HL-60 (cell line): ENCODE results near the gene ADCY3.
"Not testable (repeated sequence)": the region's sequence is repeated elsewhere in the genome, so short reads cannot be mapped to it uniquely, and the experiment has no call there.

Experiments used
- DNase-seq, 2 experiments: peaks; one replicate each; pipeline ENCODE4 v3.0.0-alpha.2; 2010 to 2020; ENCODE audit warnings: low read depth in 1 of 2, low spot score in 1 of 2
- H3K27ac ChIP-seq: fragments of 250-450 bp; sonication (Bioruptor Pico); replicated peaks from 2 replicates; pipeline ENCODE4 v1.5.1; 2020; ENCODE audit warnings: mild to moderate bottlenecking, moderate library complexity
- H3K27me3 ChIP-seq: fragments of 250-450 bp; sonication (Bioruptor Pico); 2 replicates; pipeline ENCODE4 v1.5.1; 2021; ENCODE audit warnings: mild to moderate bottlenecking, moderate library complexity; ENCODE audit not compliant: insufficient read depth, poor library complexity, severe bottlenecking
- H3K4me3 ChIP-seq: replicated peaks from 2 replicates; pipeline ENCODE4 v1.5.1; 2011; ENCODE audit warnings: mild to moderate bottlenecking, control low read depth, low read length; ENCODE audit not compliant: insufficient read depth
- GABPA ChIP-seq: IDR thresholded peaks from 2 replicates; pipeline ENCODE4 v1.6.1; 2012; ENCODE audit warnings: low read depth
- POLR2AphosphoS5 ChIP-seq: IDR thresholded peaks from 2 replicates; pipeline ENCODE4 v1.6.1; 2012; ENCODE audit warnings: low read depth
- SPI1 ChIP-seq: IDR thresholded peaks from 2 replicates; pipeline ENCODE4 v1.6.1; 2012; ENCODE audit warnings: low read depth, mild to moderate bottlenecking, borderline replicate concordance
- TF ChIP-seq, protein P1 (sequence below): IDR thresholded peaks from one replicate; pipeline ENCODE4 v1.5.1; 2011; ENCODE audit warnings: low read length, control low read depth, inconsistent platforms; ENCODE audit not compliant: insufficient read depth
- TF ChIP-seq, protein P2 (sequence below): IDR thresholded peaks from 2 replicates; pipeline ENCODE4 v1.6.1; 2012; ENCODE audit warnings: low read depth; ENCODE audit not compliant: insufficient replicate concordance

ADCY3 gene

DNA sequence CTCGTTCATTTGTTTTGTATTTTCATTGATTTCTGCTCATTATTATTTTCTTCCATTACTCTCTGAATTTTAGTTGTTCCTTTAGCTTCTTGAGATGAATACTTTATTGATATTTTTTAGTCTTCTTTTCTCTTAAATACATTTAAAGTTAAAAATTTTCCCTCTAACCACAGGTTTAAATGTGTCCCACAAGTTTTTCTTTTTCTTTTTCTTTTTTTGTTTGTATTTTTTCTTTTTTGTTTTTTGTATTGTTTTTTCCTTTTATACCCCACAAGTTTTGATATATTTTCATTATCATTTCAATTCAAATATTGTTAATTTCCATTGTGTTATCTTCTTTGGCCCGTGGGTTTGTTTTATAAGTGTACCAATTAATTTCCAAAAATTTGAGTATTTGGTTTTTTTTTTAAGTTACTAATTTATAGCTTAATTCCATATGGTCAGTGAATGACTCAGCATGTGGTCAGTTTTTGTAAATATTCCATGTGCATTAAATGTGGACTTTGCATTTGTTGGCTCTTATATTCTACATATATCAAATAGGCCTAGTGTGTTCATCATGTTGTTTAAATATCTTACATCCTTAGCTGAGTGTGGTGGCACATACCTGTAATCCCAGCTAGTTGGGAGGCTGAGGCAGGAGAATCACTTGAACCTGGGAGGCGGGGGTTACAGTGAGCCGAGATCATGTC, 110.6 kb downstream of the ADCY3 start:
- Histone ChIP-seq H3K27ac (no peak overlapping the region), H3K4me3 (no peak overlapping the region), H3K27me3 (no peaks in the 10 kb centered on the region)
- no peak for DNase-seq
- TF ChIP-seq POLR2AphosphoS5 (no peak), GABPA (no peak), SPI1 (no peak)
- TF ChIP-seq, protein P1, sequence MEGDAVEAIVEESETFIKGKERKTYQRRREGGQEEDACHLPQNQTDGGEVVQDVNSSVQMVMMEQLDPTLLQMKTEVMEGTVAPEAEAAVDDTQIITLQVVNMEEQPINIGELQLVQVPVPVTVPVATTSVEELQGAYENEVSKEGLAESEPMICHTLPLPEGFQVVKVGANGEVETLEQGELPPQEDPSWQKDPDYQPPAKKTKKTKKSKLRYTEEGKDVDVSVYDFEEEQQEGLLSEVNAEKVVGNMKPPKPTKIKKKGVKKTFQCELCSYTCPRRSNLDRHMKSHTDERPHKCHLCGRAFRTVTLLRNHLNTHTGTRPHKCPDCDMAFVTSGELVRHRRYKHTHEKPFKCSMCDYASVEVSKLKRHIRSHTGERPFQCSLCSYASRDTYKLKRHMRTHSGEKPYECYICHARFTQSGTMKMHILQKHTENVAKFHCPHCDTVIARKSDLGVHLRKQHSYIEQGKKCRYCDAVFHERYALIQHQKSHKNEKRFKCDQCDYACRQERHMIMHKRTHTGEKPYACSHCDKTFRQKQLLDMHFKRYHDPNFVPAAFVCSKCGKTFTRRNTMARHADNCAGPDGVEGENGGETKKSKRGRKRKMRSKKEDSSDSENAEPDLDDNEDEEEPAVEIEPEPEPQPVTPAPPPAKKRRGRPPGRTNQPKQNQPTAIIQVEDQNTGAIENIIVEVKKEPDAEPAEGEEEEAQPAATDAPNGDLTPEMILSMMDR = no peak
- TF ChIP-seq, protein P2, sequence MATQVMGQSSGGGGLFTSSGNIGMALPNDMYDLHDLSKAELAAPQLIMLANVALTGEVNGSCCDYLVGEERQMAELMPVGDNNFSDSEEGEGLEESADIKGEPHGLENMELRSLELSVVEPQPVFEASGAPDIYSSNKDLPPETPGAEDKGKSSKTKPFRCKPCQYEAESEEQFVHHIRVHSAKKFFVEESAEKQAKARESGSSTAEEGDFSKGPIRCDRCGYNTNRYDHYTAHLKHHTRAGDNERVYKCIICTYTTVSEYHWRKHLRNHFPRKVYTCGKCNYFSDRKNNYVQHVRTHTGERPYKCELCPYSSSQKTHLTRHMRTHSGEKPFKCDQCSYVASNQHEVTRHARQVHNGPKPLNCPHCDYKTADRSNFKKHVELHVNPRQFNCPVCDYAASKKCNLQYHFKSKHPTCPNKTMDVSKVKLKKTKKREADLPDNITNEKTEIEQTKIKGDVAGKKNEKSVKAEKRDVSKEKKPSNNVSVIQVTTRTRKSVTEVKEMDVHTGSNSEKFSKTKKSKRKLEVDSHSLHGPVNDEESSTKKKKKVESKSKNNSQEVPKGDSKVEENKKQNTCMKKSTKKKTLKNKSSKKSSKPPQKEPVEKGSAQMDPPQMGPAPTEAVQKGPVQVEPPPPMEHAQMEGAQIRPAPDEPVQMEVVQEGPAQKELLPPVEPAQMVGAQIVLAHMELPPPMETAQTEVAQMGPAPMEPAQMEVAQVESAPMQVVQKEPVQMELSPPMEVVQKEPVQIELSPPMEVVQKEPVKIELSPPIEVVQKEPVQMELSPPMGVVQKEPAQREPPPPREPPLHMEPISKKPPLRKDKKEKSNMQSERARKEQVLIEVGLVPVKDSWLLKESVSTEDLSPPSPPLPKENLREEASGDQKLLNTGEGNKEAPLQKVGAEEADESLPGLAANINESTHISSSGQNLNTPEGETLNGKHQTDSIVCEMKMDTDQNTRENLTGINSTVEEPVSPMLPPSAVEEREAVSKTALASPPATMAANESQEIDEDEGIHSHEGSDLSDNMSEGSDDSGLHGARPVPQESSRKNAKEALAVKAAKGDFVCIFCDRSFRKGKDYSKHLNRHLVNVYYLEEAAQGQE = no peak

DNA sequence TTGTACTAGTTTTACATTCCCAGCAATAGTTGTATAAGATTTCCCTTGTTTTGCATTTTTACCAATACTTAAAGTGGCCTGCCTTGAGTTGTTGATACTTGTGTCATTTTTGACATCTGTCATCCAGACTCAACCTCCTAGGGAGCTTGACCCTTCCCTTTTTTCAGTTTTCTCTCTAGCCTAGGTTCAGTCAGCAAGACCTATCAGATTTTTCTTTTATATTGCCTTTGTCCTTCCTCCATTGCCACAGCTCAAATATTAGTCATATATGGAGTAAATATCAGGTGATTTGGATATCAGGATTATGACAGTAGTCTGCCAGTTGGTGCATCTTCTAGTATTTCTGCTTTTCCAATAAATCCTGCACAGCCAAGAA, 113.4 kb downstream of the ADCY3 start:
- Histone ChIP-seq H3K4me3 (no peak overlapping the region), H3K27ac (no peak overlapping the region), H3K27me3 (no peaks in the 10 kb centered on the region)
- TF ChIP-seq SPI1 = no peak
- TF ChIP-seq, protein P1 = no peak
- TF ChIP-seq GABPA = no peak
- TF ChIP-seq, protein P2 = no peak
- no peak for TF ChIP-seq POLR2AphosphoS5
- DNase-seq = no peak

DNA sequence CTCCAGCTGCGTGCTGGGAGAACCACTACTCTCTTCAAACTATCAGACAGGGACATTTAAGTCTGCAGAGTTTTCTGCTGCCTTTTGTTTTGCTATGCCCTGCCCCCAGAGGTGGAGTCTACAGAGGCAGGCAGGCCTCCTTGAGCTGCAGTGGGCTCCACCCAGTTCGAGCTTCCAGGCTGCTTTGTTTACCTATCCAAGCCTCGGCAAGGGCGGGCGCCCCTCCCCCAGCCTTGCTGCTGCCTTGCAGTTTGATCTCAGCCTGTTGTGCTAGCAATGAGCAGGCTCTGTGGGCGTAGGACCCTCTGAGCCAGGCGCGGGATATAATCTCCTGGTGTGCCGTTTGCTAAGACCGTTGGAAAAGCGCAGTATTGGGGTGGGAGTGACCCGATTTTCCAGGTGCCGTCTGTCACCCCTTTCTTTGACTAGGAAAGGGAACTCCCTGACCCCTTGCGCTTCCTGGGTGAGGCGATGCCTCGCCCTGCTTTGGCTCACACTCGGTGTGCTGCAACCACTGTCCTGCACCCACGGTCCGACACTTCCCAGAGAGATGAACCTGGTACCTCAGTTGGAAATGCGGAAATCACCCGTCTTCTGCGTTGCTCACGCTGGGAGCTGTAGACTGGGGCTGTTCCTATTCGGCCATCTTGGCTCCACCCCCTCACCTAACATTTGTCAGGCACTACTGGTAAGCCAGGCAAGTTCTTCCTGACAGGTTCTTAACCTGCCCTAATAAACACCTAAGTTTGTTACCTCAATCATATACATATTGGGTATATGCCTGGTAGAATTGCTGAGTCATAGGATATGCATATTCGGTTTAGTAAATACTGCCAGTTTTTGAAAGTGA, 114.0 kb downstream of the ADCY3 start:
- not testable (repeated sequence) for H3K27me3 ChIP-seq, DNase-seq, H3K4me3 ChIP-seq, H3K27ac ChIP-seq

DNA sequence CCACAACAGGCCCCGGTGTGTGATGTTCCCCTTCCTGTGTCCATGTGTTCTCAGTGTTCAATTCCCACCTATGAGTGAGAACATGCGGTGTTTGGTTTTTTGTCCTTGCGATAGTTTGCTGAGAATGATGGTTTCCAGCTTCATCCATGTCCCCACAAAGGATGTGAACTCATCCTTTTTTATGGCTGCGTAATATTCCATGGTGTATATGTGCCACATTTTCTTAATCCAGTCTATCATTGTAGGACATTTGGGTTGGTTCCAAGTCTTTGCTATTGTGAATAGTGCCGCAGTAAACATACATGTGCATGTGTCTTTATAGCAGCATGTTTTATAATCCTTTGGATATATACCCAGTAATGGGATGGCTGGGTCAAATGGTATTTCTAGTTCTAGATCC, 119.5 kb downstream of the ADCY3 start:
- not testable (repeated sequence) for H3K27me3 ChIP-seq, H3K4me3 ChIP-seq, DNase-seq, H3K27ac ChIP-seq

DNA sequence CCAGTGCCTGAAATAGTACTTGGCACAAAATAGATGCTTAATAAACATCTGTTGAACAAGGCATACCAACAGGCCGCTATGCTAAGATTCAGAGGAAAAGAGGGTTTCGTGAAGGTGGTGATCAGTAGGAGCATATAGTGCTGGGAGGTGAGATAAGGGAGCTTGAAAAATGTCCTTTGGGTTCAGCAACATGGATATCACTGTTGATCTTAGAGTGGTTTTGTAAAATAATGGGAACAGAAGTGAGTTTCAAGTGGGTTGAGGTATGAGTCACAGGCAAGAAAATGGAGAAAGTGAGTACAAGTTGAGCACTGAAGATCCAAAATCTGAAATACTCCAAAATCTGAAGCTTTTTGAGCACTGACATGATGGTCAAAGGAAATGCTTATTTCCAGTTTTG, 122.4 kb downstream of the ADCY3 start:
- no peak overlapping the region for H3K27ac ChIP-seq
- no peaks in the 10 kb centered on the region for H3K27me3 ChIP-seq
- TF ChIP-seq, protein P2 = no peak
- no peak overlapping the region for H3K4me3 ChIP-seq
- no peak for DNase-seq
